T-helper 2 cell treated with Interferon-gamma antibody and Interleukin-4, amounts not matched to agents 5 μg/mL and 100 μg/mL, for 36 hours (primary cell): ENCODE results near the gene KCNIP3.

Experiments used
- DNase-seq: peaks from one replicate; pipeline ENCODE4 v3.0.0; 2021; ENCODE audit warnings: low spot score
- H3K27ac Mint-ChIP-seq: one replicate; pipeline ENCODE4 v1.8.0; 2021; ENCODE audit warnings: mild to moderate bottlenecking, mixed read lengths
- H3K27me3 Mint-ChIP-seq: one replicate; pipeline ENCODE4 v1.8.0; 2021; ENCODE audit warnings: low read depth, mixed read lengths
- H3K36me3 Mint-ChIP-seq: one replicate; pipeline ENCODE4 v1.8.0; 2021; ENCODE audit warnings: low read depth, mixed read lengths
- H3K4me1 Mint-ChIP-seq: one replicate; pipeline ENCODE4 v1.8.0; 2021; ENCODE audit warnings: low read depth, mixed read lengths
- H3K4me3 Mint-ChIP-seq: one replicate; pipeline ENCODE4 v1.8.0; 2022; ENCODE audit warnings: mild to moderate bottlenecking, moderate library complexity, mixed read lengths
- H3K9me3 Mint-ChIP-seq: one replicate; pipeline ENCODE4 v1.8.0; 2021; ENCODE audit warnings: mixed read lengths

KCNIP3 gene

GRCh38 chr2:95329891-95330793 lies 33.0 kb downstream of the KCNIP3 start:
- Mint-ChIP-seq H3K4me1 (no peaks in the 10 kb centered on the region), H3K4me3 (no peak overlapping the region), H3K9me3 (no peaks in the 10 kb centered on the region), H3K27ac (no peak overlapping the region), H3K27me3 (no peaks in the 10 kb centered on the region), H3K36me3 (no peaks in the 10 kb centered on the region)
- DNase-seq = no peak

GRCh38 chr2:95330794-95331338 lies 33.7 kb downstream of the KCNIP3 start:
- Mint-ChIP-seq H3K36me3 (no peaks in the 10 kb centered on the region), H3K4me1 (no peaks in the 10 kb centered on the region), H3K9me3 (no peaks in the 10 kb centered on the region), H3K27ac (no peak overlapping the region), H3K4me3 (no peak overlapping the region), H3K27me3 (peaks cover 2% of the 10 kb centered on the region)
- no peak for DNase-seq

GRCh38 chr2:95331606-95332005 lies 34.5 kb downstream of the KCNIP3 start:
- Mint-ChIP-seq H3K9me3 (no peaks in the 10 kb centered on the region), H3K27me3 (peaks cover 5% of the 10 kb centered on the region), H3K36me3 (no peaks in the 10 kb centered on the region), H3K27ac (no peak overlapping the region), H3K4me3 (no peak overlapping the region), H3K4me1 (no peaks in the 10 kb centered on the region)
- no peak for DNase-seq

- Mint-ChIP-seq H3K9me3 (no peaks in the 10 kb centered on the region), H3K4me1 (no peaks in the 10 kb centered on the region), H3K27me3 (peaks cover 5% of the 10 kb centered on the region), H3K27ac (no peak overlapping the region), H3K36me3 (no peaks in the 10 kb centered on the region), H3K4me3 (no peak overlapping the region)
- DNase-seq = no peak
Measured at GRCh38 chr2:95332036-95332435, 34.9 kb downstream of the KCNIP3 start.

- H3K9me3 Mint-ChIP-seq = no peaks in the 10 kb centered on the region
- H3K4me1 Mint-ChIP-seq = no peaks in the 10 kb centered on the region
- DNase-seq = no peak
- H3K36me3 Mint-ChIP-seq = no peaks in the 10 kb centered on the region
- peaks cover 5% of the 10 kb centered on the region for H3K27me3 Mint-ChIP-seq
- no peak overlapping the region for H3K4me3 Mint-ChIP-seq
- H3K27ac Mint-ChIP-seq = no peak overlapping the region
Measured at GRCh38 chr2:95333056-95333455, 35.9 kb downstream of the KCNIP3 start.

- DNase-seq = no peak
- Mint-ChIP-seq H3K36me3 (no peaks in the 10 kb centered on the region), H3K27me3 (peaks cover 5% of the 10 kb centered on the region), H3K4me1 (no peaks in the 10 kb centered on the region), H3K27ac (no peak overlapping the region), H3K4me3 (no peak overlapping the region), H3K9me3 (no peaks in the 10 kb centered on the region)
Measured at GRCh38 chr2:95333888-95334338, 36.8 kb downstream of the KCNIP3 start.

GRCh38 chr2:95334916-95335641 lies 37.9 kb downstream of the KCNIP3 start:
- Mint-ChIP-seq H3K36me3 (no peaks in the 10 kb centered on the region), H3K27ac (no peak overlapping the region), H3K4me3 (no peak overlapping the region), H3K9me3 (no peaks in the 10 kb centered on the region), H3K27me3 (peaks cover 5% of the 10 kb centered on the region), H3K4me1 (no peaks in the 10 kb centered on the region)
- no peak for DNase-seq

GRCh38 chr2:95336406-95336805 lies 39.3 kb downstream of the KCNIP3 start:
- DNase-seq = no peak
- H3K27ac Mint-ChIP-seq = no peak overlapping the region
- H3K4me3 Mint-ChIP-seq = no peak overlapping the region
- H3K27me3 Mint-ChIP-seq = peaks cover 6% of the 10 kb centered on the region
- no peaks in the 10 kb centered on the region for H3K9me3 Mint-ChIP-seq
- H3K4me1 Mint-ChIP-seq = no peaks in the 10 kb centered on the region
- H3K36me3 Mint-ChIP-seq = no peaks in the 10 kb centered on the region

GRCh38 chr2:95337829-95338228 lies 40.7 kb downstream of the KCNIP3 start:
- Mint-ChIP-seq H3K36me3 (no peaks in the 10 kb centered on the region), H3K27ac (no peak overlapping the region)

GRCh38 chr2:95342556-95343320 lies 45.6 kb downstream of the KCNIP3 start:
- no peaks in the 10 kb centered on the region for H3K36me3 Mint-ChIP-seq
- H3K4me3 Mint-ChIP-seq = no peak overlapping the region
- H3K4me1 Mint-ChIP-seq = no peaks in the 10 kb centered on the region
- H3K9me3 Mint-ChIP-seq = no peaks in the 10 kb centered on the region
- no peak for DNase-seq
- H3K27me3 Mint-ChIP-seq = peaks cover 36% of the 10 kb centered on the region
- no peak overlapping the region for H3K27ac Mint-ChIP-seq

More at GRCh38 chr2:95337829-95338228, 40.7 kb downstream of the KCNIP3 start:
- Mint-ChIP-seq H3K4me1 (no peaks in the 10 kb centered on the region), H3K4me3 (no peak overlapping the region), H3K27me3 (peaks cover 12% of the 10 kb centered on the region), H3K9me3 (no peaks in the 10 kb centered on the region)
- DNase-seq = no peak

GRCh38 chr2:95343429-95344214 lies 46.5 kb downstream of the KCNIP3 start:
- DNase-seq = no peak
- H3K36me3 Mint-ChIP-seq = no peaks in the 10 kb centered on the region
- no peak overlapping the region for H3K4me3 Mint-ChIP-seq
- peaks cover 43% of the 10 kb centered on the region for H3K27me3 Mint-ChIP-seq
- no peaks in the 10 kb centered on the region for H3K9me3 Mint-ChIP-seq
- H3K4me1 Mint-ChIP-seq = no peaks in the 10 kb centered on the region
- H3K27ac Mint-ChIP-seq = no peak overlapping the region

- Mint-ChIP-seq H3K36me3 (no peaks in the 10 kb centered on the region), H3K4me3 (no peak overlapping the region), H3K9me3 (no peaks in the 10 kb centered on the region), H3K27me3 (peaks cover 43% of the 10 kb centered on the region), H3K27ac (no peak overlapping the region), H3K4me1 (no peaks in the 10 kb centered on the region)
- no peak for DNase-seq
Measured at GRCh38 chr2:95344215-95344583, 47.1 kb downstream of the KCNIP3 start.

GRCh38 chr2:95344656-95345055 lies 47.5 kb downstream of the KCNIP3 start:
- Mint-ChIP-seq H3K4me1 (no peaks in the 10 kb centered on the region), H3K27ac (no peak overlapping the region), H3K4me3 (peak overlapping the region; percentile 24), H3K9me3 (no peaks in the 10 kb centered on the region), H3K27me3 (peaks cover 43% of the 10 kb centered on the region), H3K36me3 (no peaks in the 10 kb centered on the region)
- DNase-seq = no peak
